Hepatocyte (in vitro differentiated cells): Measurements from ENCODE around the gene C5AR2.

Experiments
- EZH2 ChIP-seq: fragments of 200-600 bp; sonication (generic); IDR thresholded peaks from 2 replicates; pipeline ENCODE4 v1.6.1; 2016; ENCODE audit warnings: antibody characterized with exemption, mild to moderate bottlenecking, borderline replicate concordance
- EZH2phosphoT487 ChIP-seq: fragments of 200-600 bp; sonication (generic); IDR thresholded peaks from one replicate; pipeline ENCODE4 v1.6.1; 2018; ENCODE audit warnings: antibody characterized with exemption, mild to moderate bottlenecking, low read depth, moderate library complexity; ENCODE audit not compliant: unreplicated experiment, severe bottlenecking
- TF ChIP-seq, protein P1 (sequence below): fragments of 200-600 bp; sonication (generic); IDR thresholded peaks from 2 replicates; pipeline ENCODE4 v1.5.1; 2016; ENCODE audit warnings: antibody characterized with exemption, mild to moderate bottlenecking; ENCODE audit not compliant: poor library complexity

DNA sequence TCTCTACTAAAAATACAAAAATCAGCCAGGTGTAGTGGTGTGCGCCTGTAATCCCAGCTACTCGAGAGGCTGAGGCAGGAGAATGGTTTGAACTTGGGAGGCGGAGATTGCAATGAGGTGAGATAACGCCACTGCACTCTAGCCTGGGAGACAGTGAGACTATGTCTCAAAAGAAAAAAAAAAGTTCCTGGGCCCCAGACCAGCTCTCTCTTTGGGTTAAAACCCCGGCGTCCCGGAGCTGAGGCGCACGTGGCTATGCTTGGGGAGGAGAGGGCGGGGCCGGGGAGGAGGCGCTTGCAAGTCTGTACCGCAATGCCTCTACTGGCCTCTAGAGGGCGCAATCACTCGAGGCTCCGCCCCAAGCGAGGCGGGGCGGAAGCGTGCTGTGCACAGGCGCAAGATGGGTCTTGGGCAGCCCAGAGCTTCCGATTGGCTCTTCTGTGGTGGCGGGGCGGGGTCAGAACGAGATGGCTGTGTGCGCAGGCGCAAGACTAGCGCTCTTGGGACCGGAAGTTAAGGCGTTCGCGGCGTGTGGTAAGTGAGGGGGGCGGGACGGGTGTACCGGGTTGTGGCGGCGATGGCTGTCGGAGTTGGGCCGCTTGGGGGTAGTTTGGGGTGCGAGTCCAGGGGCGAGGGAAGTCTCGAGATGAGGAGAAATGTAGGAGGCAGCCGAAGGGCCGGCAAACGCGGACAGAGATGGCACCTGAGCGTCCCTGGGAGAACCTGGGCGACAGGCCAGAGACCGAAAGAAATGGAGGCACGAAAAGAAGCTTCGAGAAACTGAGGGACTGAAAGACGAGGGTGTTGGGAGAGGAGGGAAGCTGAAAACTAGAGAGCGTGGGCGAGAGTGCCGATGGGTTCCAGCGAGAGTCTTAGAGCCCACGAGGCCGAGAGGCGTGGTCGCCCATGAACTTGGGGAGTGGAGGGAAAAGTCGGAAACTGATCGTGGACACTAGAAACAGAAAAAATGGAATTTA is 17.1 kb downstream of the C5AR2 start, which contains the start of gene DHX34:
- TF ChIP-seq, protein P1, sequence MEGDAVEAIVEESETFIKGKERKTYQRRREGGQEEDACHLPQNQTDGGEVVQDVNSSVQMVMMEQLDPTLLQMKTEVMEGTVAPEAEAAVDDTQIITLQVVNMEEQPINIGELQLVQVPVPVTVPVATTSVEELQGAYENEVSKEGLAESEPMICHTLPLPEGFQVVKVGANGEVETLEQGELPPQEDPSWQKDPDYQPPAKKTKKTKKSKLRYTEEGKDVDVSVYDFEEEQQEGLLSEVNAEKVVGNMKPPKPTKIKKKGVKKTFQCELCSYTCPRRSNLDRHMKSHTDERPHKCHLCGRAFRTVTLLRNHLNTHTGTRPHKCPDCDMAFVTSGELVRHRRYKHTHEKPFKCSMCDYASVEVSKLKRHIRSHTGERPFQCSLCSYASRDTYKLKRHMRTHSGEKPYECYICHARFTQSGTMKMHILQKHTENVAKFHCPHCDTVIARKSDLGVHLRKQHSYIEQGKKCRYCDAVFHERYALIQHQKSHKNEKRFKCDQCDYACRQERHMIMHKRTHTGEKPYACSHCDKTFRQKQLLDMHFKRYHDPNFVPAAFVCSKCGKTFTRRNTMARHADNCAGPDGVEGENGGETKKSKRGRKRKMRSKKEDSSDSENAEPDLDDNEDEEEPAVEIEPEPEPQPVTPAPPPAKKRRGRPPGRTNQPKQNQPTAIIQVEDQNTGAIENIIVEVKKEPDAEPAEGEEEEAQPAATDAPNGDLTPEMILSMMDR: peak; percentile 99
- TF ChIP-seq EZH2 (no peak), EZH2phosphoT487 (no peak)
